Subcutaneous adipose tissue (tissue), 4 donors: ENCODE results near the gene SMARCB1. TPM values are rescaled to one million over a fixed set of nuclear protein-coding genes. Genes with fewer than 3 reads are reported as not detected.

Source experiments
- total RNA-seq, 4 donors: library from RNA; depleted of rRNA; stranded (reverse); fragments of >200 nt; gene quantifications; one replicate each; pipeline ENCODE4 v1.1.0, GENCODE V29; 2016
- TF ChIP-seq, protein P1 (sequence below): fragments of 450-650 bp; IDR thresholded peaks from one replicate; pipeline ENCODE4 v1.5.1; 2016; ENCODE audit warnings: low read depth, mild to moderate bottlenecking, control low read depth, antibody characterized with exemption, moderate library complexity

The SMARCB1 gene
- total RNA-seq, 4 donors from 2014 or later: 26.3 to 84.2 (median 37.5) TPM

DNA sequence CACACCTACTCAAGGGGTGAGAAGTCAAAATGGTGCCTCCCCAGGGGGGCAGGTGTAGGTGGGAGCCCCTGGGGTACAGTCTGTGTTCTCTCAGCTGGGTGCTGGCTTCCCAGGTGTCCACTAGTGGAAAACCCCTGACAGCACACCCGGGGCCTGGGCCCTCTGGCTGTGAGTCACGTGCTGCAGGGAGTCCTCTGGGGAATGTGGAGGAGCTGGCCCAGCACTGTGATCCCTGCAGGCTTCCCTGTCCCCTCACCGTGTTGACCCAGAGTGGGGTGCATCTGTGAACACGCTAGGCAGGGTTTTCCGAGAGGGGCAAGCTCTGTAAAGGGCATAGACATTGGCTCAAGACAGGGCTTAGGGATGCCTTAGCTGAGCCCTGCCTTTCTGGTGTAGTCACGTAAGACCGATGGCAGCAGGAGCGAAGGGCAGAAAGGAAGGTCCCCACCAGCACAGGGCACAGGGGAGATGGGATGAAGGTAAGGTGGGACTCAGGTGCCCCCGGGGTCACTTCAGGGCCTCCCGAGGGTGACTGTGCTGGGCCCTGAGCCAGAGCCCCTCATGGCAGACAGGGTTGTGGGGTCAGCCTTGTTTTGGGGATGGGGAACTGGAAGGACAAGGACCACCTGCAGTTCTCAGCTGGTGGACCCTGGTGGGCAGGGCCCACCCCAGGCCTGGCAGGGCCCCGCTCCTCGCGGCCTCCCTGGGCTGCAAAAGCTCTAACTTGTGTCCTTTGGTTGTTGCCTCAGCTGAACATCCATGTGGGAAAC, 37.9 kb downstream of the SMARCB1 start:
- TF ChIP-seq, protein P1, sequence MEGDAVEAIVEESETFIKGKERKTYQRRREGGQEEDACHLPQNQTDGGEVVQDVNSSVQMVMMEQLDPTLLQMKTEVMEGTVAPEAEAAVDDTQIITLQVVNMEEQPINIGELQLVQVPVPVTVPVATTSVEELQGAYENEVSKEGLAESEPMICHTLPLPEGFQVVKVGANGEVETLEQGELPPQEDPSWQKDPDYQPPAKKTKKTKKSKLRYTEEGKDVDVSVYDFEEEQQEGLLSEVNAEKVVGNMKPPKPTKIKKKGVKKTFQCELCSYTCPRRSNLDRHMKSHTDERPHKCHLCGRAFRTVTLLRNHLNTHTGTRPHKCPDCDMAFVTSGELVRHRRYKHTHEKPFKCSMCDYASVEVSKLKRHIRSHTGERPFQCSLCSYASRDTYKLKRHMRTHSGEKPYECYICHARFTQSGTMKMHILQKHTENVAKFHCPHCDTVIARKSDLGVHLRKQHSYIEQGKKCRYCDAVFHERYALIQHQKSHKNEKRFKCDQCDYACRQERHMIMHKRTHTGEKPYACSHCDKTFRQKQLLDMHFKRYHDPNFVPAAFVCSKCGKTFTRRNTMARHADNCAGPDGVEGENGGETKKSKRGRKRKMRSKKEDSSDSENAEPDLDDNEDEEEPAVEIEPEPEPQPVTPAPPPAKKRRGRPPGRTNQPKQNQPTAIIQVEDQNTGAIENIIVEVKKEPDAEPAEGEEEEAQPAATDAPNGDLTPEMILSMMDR: no peak

DNA sequence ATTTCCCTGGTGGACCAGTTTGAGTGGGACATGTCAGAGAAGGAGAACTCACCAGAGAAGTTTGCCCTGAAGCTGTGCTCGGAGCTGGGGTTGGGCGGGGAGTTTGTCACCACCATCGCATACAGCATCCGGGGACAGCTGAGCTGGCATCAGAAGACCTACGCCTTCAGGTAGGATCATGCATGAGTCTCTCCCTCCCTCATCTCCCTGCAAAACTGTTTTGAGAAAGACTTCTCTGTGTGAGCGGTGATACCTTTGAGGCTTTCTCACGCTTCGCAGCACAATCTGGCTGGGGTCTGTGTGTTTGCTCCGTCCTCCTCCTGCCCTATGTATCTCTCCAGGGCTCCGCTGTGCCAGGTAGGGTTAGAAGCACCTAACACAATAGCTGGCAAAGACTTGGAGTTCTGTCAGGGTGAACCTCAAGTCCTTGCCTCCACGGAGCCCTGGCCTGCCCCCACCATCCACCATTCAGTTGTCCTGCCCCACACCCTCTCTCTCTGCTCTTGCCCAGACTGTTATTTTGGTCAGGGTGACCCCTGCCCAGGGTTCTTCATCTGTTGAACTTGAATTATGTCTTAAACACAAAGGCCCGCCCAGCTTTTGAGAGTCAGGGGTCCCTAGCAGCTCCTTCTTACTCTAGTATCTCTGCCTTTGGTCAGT, 38.6 kb downstream of the SMARCB1 start:
- TF ChIP-seq, protein P1: no peak

DNA sequence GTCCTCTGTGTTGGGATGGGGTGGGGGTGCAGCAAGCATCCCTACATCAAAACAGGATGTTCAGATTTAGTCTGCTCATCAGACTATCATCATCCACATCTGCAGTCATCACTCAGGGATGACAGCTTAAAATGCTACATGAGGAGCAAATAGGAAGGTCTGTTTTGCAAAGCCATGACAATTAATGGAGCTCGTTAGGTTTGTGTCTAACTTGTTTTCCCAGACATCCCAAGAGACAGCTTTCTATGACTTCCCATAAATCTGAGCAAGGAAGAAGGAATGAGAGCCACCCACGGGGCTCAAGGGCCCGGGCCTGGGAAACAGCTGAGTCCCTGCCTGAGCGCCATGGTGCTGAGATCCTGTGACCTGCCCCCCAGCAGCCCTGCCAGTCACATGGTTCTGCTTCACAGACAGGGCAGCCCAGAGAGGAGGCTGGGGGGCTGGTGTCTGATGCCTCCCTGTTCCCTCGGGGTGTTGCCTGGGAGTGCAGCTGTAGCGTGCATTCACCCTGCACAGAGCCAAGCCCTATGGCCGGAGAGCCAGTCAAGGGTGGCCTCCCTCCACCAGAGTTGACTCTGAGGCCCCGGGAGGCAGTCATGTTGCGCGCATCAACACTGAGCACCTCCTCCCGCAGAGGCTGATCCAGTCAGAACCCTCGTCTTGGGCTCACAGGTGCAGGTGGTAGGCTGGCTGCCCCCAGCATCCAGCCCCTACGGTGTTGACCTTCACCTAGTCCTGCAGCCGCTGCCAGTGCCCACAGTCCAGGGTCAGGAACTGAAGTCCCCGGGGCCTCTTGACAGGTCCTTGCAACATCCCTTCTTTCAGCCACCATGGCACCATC, 40.0 kb downstream of the SMARCB1 start:
- TF ChIP-seq, protein P1: no peak

DNA sequence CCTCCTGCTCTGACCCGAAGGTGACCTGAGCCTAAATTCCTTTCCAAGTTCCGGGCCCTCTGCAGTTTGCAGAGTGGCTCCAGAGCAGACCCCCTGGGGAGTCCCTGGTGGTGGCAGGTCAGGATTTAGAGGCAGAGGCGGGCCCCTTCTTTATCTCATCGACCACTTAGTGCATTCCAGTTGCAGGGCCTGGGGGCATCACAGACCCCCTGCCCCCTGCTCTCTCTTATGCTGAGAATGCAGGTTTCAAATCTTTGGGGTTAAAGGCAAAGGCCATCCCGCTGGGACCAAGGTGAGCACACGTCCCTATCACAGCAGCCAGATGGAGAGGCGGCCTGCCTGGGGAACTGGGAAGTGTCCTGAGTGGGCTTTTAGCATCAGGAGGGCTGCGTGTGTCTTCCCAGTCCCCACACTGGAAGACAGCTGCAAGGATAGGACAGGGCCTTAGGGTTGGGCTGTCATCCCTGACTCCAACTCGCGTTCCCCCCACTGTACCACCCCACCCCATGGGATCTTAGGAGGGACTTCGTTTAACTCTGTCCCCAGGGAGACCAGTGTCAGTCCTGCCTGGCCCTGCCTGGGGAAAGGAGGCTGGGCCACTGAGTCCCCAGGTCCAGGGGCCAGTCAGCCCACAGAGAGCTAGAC, 40.7 kb downstream of the SMARCB1 start:
- TF ChIP-seq, protein P1: no peak

DNA sequence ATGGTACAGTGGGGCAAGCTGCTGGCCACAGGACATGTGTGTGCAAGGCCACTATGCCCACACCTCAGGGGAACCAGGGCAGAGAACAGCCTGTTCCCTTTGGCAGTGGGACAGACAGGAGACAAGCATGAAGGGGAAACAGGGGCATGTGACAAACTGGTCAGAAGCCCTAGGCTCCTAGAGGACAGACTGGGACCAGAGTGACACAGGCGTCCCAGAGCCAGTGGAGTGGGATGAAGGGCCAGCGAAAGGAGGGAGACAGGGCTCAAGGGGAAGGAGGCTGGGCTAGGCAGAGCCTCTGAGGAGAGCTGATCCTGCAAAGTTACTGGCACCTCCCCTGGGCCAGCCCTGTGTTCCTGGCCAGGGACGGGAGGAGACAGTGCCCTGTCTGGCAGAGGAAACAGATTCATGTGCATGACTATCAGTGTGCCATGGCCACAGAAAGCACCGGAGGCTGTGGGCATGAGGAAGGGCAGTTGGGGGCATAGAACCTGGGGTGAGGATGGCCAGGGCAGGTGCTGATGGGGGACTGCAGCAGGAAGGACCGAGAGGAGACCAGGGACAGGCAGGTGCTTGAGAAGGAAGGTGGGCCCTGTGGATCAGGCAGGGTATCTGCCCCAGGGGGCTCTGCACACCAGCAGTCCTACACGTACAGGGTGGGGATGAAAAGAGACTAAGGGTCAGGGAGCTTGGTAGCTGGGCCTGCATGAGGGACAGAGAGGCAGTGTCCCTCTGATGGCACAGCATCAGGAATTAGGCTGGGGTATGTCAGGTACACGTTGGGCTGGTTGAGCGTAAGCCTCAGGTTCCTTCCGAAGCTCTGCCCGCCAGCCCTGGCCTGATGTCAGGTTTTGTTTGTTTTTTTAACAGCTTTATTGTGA, 42.3 kb downstream of the SMARCB1 start:
- TF ChIP-seq, protein P1: no peak

DNA sequence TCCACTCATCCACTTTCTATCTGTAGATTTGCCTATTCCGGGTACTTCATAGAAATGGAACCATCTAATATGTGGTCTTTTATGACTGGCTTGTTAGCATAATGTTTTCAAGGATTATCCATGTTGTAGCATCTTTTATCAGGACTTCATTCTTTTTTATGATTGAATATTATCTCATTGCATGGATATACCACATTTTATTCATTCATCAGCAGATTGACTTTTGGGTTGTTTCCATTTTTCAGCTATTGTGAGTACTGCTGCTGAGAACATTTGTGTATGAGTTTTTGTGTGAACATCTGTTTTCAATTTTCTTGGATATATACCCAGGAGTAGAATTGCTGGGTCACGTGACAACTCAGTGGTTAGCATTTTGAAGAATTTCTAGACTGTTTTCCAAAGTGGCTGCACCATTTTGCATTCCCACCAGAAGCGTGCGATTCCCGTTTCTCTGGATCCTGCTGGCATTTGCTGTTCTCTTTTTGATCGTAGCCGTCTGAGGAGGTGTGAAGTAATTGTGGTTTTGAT, 43.1 kb downstream of the SMARCB1 start:
- TF ChIP-seq, protein P1: no peak
